Left ventricle myocardium superior (tissue), 1 donor: ENCODE data around the gene RPS6KL1. TPM values are rescaled to one million over a fixed set of nuclear protein-coding genes. Genes with fewer than 3 reads are reported as not detected.

Experiments
- ATAC-seq: fragments of 200-7000 bp; cut with Tn5 transposase; one replicate; pipeline ENCODE4 v1.9.1; 2020; ENCODE audit warnings: mild to moderate bottlenecking, moderate library complexity
- DNase-seq: peaks from one replicate; pipeline ENCODE4 v3.0.0-alpha.2; 2020
- intact Hi-C: fragments of 100-400 bp; cut with micrococcal nuclease; formaldehyde crosslinking; loops from one replicate; pipeline ENCODE4 v1.11.0; 2022
- long read RNA-seq: library from polyadenylated mRNA; unstranded; transcript quantifications from one replicate; pipeline ENCODE4 v2.0.0, GENCODE V29; 2021
- total RNA-seq: library from RNA; stranded (reverse); fragmentation: NEBNext Ultra II Directional; extraction: Animal tissue kit (Norgen Biotek cat#: 25700); gene quantifications from one replicate; pipeline ENCODE4 v1.2.1, GENCODE V29; 2021
- donor health status: DM: no; HTN: yes; CAD: no; lungs with severe emphysema.

The RPS6KL1 gene
- 18.6 TPM for total RNA-seq
- long read RNA-seq, partial matches to known transcripts, result 4 of 22 reads
- long read RNA-seq, other reads (novel, unspliced or antisense), result 11 of 22 reads

- ATAC-seq (peak; percentile 97), DNase-seq (peak; percentile 93)
- intact Hi-C loops, result no loop called here
Observed at GRCh38 chr14:74922752-74923401, at the start of gene RPS6KL1. TSS of gene RPS6KL1 (minus strand) at chr14:74923260. CDS start at chr14:74921541, 1,719 bp downstream.

GRCh38 chr14:74968811-74969210 lies 45.8 kb upstream of the RPS6KL1 start:
- DNase-seq (no peak), ATAC-seq (no peak)
- intact Hi-C loops, result no loop called here

DNA sequence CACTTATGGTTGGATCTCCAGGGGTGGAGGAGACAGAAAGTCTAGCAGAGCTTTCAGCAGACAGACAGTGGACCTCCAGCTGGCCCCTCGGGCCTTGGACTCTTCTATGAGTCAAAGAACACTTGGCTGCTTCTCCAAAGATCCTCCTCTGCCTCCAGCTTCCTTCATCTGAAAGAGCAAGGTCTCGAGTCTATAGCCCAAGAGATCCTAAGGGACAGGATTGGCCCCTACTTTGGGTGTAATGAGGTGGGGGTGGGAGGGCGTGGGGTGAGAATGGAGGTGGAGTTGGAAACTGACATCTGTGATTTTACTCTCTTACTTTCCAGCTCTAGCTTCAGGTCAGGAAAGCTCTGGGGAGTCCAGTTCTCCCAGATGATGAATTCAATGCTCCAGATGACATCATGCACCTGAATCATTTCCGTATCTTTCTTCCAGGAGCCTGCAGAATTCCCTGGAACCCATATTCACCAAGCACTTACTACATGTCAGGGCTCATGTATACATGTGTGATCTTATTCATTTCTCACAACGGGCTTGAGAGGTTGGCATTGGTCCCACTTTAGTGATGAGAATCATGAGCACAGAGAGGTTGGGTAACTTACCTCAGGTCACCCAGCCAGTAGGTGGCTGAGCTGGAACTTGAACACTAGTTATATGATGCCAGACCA lies 42.6 kb upstream of the RPS6KL1 start:
- DNase-seq, result no peak
- peak; percentile 18 for ATAC-seq
- intact Hi-C loops, result no loop called here

- ATAC-seq, result peak; percentile 18
- DNase-seq, result no peak
- intact Hi-C loops, result no loop called here
Observed at GRCh38 chr14:74964787-74965485, 41.9 kb upstream of the RPS6KL1 start.

DNA sequence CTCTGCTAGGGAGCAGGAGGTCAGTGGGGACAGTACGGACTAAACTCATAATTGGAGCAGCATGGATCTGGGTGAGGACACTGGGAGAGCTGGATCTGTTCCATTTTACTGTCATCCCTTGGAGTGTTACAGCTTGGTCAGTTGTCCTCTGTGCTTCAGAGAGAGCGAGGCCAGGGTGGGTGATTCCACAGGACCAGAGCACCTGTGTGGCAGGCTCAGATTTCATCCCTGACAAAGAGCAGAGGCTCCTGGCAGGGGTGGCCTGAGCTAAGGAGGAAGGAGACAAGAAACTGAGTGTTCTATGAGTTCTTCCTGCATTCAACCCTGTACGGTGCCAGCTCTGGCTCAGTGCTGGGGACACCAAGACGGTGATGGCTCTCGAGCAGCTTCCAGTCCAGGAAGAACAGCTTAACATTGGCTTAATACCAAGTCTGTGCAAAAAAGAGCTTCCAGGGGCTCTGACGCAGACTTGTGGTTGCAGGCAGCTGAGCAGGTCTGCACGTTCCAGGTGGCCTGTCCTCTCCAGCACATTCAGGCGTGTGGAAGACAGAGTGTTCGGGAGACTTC lies 40.7 kb upstream of the RPS6KL1 start:
- intact Hi-C loops, result no loop called here
- ATAC-seq (peak; percentile 78), DNase-seq (no peak)

DNA sequence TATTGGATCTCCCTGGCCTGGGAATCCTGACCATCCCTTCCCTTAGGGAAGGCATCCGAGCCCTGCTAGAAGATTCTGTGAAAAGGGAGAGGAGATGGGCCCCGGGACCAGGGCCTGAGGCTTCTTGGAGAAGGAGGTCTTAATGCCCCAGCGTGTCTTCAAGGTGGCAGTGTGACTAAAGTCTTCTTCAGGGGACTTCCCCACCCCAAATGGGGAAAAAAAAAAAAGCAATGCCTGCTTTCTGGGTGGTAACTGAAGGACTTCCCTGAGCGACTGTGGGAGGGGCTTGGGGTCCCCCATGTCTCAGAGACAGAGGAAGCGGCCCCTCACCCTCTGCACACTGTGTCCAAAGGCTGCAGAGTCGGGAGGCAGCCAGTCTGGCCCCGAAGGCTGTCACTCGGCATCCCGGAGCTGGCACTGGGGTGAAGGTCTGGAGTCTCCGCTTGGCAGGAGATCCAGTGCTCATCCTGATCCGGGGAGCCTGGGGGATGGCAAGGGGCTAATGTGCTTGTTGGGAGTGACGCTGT lies 40.2 kb upstream of the RPS6KL1 start:
- ATAC-seq (peak; percentile 24), DNase-seq (no peak)
- intact Hi-C loops, result no loop called here

GRCh38 chr14:74962493-74962892 lies 39.4 kb upstream of the RPS6KL1 start:
- DNase-seq (no peak), ATAC-seq (no peak)
- intact Hi-C loops, result no loop called here

DNA sequence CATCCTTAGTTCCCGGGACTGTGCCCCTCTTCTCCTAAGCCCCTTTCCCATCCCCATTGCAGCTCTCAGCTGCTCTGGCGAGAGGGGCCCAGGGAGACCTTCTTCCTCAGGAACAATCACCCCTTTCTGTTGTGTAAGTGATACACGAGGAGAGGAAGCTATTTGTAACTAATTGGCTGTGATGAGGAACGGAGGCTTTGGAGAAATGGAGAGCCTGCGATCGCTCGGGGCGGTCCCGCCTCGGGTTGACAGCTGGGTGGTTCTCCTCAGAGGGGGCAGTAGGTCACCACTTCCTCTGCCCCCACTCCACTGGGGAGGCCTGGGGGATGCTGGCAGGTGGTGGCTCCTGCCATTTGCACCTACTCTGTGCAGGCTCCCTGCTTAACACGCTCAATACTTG lies 39.0 kb upstream of the RPS6KL1 start:
- DNase-seq (no peak), ATAC-seq (no peak)
- intact Hi-C loops, result no loop called here

DNA sequence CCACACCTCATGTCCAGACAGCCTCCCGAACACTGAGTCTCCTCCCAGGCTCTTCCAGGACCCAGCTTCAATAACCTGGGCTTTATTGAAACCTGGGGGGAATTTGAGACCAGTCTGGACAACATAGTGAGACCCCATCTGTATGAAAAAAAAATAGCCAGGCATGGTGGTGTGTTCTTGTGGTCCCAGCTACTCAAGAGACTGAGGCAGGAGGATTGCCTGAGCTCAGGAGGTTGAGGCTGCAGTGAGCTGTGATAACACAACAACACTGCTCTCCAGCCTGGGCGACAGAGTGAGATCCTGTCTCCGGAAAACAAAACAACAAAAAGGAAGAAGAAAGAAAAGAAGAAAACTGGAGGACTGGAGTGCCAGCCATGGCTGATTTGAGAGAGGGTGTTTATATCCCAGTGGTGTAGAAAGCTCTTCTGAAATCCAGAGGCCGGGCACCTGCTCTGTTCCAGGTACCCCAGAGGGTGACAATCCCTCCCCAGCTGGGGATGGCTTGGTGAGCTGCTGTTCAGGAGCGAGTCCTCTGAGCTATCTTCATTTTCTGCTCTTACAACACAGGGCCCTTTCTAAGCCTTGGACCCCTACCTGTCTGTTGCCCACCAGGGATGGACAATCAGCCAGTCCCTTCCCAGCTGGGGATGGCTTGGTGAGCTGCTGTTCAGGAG lies 38.3 kb upstream of the RPS6KL1 start:
- intact Hi-C loops, result no loop called here
- ATAC-seq (no peak), DNase-seq (no peak)

- intact Hi-C loops, result no loop called here
- ATAC-seq (no peak), DNase-seq (no peak)
Observed at GRCh38 chr14:74960736-74961135, 37.7 kb upstream of the RPS6KL1 start.

- ATAC-seq (no peak), DNase-seq (no peak)
- intact Hi-C loops, result no loop called here
Observed at GRCh38 chr14:74959596-74960180, 36.6 kb upstream of the RPS6KL1 start.

- no peak for DNase-seq
- ATAC-seq, result no peak
- intact Hi-C loops, result no loop called here
Observed at GRCh38 chr14:74956280-74957072, 33.4 kb upstream of the RPS6KL1 start.

GRCh38 chr14:74956027-74956279 lies 32.9 kb upstream of the RPS6KL1 start:
- DNase-seq, result no peak
- intact Hi-C loops, result no loop called here
- no peak for ATAC-seq

DNA sequence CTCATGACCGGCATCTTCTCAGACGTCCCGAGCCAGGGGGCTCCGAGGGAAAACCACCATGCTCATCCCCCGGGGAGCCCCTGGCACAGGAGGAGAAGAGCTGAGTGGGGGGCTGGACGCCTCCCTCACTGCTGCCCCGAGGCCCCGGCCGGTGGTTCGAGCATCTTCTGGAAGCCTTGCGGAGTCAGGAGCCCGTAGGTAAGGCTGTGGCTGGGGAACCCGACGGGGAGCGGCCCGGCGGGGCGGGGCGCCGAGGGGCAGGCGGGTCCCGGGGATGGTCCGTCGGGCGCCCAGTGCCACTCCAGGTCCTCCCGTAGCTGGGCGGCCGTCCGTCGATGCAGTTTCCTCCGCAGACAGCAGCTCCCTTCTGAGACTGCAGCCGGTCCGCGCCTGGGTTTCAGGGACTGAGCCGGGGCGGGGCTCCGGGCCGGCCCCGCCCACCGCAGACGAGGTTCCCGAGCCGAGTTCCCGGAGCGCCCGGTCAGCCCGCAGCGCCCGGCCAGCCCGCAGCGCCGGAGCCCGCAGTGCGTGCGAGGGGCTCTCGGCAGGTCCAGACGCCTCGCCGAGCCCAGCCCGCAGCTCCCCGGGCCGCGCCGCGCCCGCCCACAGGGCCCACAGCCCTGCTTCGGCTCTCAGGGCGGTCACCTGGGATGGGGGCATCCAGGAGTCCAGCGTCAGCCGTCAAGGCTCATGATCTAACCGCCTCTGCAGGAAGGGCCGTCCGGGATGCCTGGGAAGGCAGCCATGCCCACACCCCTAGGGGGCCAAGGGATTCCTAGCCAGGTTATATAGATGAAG lies 32.4 kb upstream of the RPS6KL1 start, which contains the start of gene PGF:
Gene PGF, minus strand, starts transcription at position 369 of the 798 bp plus-strand sequence. Its CDS starts 355 bp downstream, at position 14.
- intact Hi-C loops, result no loop called here
- ATAC-seq, result peak; percentile 88
- DNase-seq, result peak; percentile 86

DNA sequence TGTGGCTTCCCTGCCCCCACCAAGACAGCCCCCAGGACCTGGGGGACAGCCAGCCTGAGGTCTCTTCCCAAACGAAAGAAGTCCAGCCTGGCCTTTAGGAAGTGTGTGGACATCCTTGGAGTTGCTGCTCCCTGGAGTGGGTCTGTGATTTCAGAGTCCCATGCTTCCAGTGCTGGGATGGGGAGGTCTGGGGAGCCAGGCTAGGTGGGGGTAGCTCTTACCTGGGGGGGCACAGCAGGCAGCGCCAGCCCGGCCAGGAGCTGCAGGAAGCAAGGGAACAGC lies 31.8 kb upstream of the RPS6KL1 start:
- no peak for DNase-seq
- intact Hi-C loops, result no loop called here

DNA sequence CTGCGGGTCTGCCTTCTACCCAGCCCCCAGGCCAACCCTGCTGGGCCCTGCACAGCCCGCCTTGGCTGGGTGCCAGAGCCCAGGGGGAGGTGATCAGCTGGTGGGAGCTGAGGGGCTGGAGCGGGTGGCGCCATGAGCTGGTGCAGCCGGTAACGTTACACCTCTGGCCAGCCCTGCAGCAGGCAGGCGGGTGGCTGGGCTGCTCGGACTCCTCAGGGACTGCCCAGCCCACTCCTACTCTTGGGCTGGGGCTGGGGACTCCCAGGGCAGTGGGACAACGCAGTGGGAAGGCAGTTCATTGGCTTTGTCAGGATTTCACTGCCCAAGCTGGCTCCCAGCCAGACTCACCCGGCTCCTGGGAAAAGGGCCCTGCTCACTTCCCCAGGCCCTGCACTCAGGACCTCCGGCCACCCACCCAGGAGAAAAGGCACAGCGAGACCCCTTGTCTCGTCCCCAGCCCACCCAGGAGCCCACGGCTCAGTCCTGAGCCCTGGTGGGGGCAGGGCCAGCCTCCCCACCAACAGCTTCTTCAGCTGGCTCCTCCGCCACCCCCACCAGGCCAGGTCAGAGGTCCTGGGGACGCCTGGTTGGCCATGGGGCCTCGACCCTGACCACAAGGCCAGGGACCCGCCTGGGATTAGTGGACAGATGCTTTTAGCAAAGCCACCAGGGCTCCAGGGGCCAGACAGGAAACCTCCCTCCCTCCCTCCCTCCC lies 31.3 kb upstream of the RPS6KL1 start:
- ATAC-seq, result peak; percentile 6
- intact Hi-C loops, result no loop called here
- no peak for DNase-seq

More for the DNA sequence above, 31.8 kb upstream of the RPS6KL1 start:
- peak; percentile 21 for ATAC-seq

GRCh38 chr14:74953686-74954085 lies 30.6 kb upstream of the RPS6KL1 start:
- ATAC-seq, result no peak
- intact Hi-C loops, result no loop called here
- DNase-seq, result no peak
